Activated CD4-positive, alpha-beta T cell treated with anti-CD3 and anti-CD28 coated beads, Interleukin-10, Interleukin-2, amounts not matched to agents 100 ng/mL and 50 ng/mL, durations not matched to agents 16 hours and 8 hours (primary cell): ENCODE measurements around the gene MAP3K20.
A peak's percentile ranks its signal among the peaks of the same experiment; 100 is the strongest.
"Not testable (repeated sequence)": the region's sequence is repeated elsewhere in the genome, so short reads cannot be mapped to it uniquely, and the experiment has no call there.

ENCODE experiments used
- DNase-seq: peaks from one replicate; pipeline ENCODE4 v3.0.0-alpha.2; 2020

MAP3K20 gene

DNA sequence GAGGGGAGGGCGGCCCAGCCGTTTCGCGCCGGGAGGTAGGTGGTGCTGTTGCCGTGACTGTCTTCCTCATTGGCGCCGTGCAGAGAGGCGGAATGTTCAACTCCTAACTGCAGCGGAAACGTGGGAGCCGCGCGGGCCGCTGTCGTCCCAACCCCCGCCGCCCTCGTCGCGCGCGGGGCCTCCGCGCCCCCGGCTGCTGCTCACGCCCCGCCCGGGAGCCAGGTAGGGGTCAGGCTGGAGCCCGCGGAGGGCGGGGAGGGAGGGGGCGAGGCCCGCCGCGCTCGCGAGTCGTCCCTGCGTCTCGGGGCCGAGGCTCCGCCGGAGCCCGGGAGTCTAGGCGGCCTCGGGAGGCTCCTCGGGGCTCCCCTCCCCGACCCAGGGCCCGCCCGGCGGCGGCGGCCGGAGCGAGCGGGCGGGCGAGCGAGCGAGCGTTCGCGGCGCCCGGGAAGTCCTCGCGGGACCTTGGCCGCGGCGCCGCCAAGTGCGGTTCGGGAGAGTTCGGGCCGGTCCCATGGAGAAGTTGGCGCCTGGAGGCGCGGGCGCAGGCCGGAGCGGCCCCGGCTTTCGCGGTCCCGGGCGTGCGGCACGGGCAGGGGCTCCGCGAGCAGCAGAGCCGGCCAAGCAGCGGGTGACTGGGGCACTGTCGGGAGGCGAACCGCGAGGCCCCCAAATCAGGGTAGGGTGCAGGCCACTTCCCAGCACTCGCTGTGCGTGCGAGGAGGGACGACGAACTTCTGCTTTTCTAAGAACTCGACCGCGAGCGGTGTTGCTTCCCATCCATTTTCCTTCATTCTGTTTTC lies at the start of gene MAP3K20:
MAP3K20 (plus strand) TSS at position 66 of the 800 bp plus-strand sequence. CDS start 15,186 bp downstream, outside the sequence.
- peak; percentile 67 for DNase-seq

DNA sequence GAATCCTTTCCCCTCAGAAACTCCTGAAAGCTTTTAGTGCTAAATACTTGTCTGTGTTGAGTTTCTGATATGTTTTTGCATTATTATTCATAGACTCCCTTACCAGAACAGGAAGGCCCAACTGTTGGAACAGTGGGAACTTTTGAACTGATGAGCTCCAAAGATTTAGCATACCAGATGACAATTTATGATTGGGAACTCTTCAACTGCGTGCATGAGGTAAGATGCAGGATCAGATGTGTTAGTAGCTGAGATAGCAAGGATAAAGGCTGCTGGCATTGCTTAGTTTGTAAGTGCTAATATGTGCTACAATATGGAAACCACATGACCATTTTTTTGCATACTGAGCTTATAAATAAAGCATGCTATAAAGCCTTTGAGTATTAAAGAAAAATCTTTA lies 49.2 kb upstream of the MAP3K20 start:
- DNase-seq, result no peak

DNA sequence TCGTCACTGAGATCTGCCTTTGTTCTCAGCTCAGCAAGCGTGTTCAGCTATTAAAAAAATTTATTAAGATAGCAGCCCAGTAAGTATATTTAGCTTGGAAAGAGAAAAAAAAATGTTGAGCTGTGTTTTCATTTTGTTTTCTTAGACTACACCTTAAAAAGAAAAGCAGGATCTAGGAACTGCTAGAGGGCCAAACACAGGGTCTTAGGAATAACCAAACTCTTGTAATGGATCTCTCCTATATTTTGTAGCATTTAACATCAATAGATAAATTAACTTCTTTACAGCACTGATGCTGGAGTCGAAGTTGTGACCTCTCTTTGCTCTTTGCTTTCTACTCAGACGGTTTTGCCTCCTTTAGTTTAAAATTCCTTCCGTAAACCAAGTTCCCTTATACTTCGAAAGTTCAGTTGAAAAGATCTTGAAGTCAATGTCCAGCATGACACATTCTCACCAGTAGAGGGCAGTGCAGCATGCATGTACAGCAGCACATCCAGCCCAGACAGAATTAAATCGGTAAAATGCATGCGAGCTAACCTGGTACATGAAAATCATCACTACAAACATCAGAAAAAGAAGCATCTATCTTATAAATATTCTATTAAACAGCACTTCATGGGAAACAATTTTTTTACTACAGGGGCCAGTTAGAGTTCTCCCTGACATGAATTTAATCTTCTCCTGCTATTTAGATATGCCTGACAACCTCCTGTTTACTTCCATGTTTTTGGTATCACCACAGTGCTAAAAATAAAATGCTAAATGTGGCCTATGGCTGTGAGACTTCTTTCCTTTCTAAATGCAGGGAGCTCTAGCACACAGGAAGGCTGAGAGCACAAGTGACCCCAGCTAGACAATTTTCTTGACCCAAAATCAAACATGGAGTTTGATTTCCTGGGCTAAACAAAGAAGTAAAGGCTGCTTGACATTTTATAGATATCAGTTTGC lies 48.2 kb upstream of the MAP3K20 start:
- DNase-seq, result peak; percentile 84

DNA sequence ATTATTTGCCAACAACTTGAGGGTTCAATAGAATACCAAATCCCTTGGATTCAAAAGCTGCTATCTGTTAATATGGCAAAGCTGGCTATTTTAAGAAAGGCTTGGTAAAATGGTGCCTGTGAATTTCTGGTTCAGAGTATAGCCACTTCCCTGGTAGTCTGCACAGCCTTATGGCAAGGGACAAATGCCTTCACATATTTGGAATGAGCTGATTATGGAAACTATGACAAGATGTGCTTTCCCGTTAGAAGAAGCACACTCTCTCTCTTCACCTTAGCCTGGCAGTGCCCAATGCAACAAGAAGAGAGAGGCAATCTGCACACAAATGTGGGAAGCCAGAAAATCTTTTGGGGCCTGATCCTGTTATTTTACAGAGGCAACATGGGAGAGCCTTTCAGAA lies 47.5 kb upstream of the MAP3K20 start:
- no peak for DNase-seq

DNA sequence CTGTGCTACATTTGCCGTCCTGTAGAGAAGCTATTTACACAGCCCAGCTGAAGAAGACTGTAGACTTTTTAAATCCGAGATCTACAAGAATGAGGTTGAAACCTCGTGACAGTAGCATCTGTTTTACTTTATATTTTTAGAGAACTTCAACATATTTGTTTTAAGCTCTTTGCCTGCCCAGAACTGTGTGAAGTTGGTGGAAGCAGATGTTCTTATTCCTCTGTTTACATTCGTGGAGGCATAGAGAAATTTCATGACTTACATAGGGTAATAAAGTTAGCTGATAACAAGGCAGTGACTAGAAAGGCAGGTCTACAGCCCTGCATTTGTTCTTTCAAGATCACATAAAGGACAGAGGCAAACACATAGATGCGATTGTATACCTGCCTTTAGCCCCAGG lies 47.0 kb upstream of the MAP3K20 start:
- DNase-seq, result no peak

DNA sequence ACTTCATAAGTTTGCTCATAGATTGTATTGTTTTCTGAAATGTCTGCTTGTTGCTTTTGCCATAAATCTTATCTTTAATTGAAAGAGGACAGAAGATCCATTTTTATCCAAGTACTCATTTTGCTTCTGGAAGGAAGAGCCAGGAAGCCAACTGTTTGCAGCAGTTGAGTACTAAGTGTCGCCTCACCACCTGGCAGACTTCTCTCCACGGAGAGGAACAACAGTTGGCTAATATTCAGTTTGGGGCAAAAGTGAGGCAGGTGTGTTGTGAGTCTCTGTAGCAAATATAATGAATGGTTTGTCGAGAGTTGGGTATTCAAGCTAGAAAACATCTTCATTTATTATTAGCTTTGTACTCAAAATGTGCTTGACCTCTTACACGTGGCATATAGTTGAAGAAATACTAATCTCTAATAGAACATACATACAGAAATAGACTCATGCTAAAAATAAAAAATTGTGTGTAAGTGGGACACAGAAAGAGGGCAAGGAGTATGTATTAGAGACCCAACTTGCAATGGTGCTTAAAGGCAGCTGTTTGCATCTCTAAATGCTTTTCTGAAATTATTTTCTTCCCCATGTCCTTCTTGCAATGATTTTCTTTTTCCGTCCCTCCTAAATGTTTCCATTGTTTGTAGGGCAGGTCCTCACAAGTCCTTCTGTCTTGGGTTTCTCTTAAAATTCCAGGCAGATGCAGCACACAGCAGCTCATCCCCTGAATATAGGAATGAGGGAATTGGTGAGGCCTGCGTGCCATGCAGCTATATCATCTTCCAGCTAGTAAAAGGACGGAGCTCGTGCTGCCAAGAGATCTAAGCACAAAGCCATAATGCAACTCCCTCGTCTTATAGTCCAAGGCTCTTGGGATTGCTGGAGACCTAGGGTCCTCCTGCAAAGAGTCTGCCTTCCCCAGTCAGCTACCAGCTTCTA lies 44.8 kb upstream of the MAP3K20 start:
- DNase-seq, result no peak

DNA sequence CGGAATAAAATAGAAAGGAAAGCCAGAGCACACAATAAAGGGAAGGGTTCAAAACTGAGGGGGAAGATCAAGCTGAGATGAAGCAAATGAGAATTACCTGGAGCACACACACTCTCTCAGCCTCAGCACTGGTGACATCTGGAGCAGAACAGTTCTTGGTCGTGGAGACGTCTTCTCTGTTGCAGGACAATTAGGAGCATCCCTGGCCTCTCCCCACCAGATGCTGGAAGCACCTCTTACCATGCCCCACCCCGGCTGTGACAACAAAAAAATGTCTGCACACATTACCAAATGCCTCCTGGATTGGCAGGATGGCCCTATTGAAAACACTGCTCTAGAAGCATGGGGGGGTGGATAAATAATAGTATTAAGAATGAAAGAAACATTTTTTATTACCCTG lies 43.6 kb upstream of the MAP3K20 start:
- DNase-seq, result no peak

DNA sequence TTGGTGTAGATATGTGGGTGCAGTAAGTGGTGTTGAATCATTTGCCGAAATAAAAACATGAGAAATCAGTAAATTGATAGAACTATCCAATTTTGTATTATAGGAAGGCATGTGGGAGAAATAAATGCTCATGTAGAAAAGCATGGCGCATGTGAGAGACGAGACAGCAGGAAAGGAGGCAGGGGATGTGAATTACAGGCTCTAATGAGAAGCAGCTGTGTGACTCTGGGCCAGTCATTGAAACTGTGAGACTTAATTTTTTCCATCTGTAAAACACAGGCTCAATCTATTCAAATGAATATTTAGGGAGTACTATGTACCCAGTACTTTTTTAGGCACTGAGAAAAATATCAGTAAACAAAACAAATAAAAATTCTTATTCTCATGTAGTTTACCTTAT lies 42.6 kb upstream of the MAP3K20 start:
- DNase-seq, result no peak

DNA sequence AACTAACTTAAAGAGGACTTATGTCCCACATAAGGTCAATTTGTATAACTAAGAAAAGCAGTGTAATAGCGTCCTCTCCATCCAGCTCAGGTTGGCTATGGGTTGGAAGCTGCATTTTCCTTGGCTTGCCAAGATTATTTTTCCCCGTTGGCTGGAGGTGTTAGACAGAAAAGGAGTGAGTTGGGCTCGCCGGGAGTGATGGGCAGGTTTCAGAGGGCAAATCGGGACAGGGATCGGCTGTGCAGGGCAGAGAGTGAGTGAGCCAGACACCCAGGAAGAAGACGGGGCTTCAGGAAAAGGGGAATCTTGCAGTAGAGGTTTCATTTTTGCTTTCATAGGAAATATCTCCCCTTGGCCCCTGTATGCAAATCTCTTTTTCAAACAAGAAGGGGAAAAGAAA lies 41.5 kb upstream of the MAP3K20 start:
- DNase-seq, result no peak

DNA sequence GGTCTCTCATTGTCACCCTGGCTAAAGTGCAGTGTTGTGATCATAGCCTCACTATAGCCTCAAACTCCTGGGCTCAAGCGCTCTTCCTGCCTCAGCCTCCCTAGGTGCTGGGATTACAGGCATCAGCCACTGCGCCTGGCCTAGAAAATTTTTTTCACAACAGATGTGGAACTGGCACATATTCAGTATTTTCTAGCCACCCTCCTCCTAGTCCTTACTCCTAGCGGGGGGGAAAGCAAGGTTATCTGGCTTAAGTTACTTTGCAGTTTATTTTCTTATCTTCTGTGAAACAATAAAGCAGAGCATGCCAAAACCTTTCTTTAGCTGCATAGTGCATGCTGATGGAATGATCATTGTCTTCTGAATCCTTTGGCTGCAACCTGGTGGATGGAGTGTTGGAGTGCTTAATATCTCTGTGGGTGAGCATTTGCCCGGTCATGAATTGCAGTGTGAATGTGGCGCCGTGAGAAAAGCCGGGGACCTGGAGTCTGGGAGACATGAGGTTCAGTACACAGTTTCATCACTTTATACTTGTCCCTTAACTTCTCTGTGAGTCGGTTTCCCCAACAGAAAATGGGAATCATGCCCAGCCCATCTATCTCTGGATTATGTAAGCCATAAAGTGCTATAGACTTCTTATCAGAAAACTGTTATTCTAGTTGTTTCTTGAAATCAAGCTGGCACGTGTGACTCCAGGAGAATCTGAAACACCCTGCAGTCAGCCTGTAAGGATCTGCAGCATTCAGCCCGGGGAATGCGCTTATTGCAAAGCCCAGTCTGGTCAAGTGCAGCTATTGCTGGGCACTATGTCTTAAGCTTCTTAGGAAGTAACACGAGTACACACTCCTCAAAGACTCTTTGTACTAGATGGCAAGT lies 38.2 kb upstream of the MAP3K20 start:
- no peak for DNase-seq

DNA sequence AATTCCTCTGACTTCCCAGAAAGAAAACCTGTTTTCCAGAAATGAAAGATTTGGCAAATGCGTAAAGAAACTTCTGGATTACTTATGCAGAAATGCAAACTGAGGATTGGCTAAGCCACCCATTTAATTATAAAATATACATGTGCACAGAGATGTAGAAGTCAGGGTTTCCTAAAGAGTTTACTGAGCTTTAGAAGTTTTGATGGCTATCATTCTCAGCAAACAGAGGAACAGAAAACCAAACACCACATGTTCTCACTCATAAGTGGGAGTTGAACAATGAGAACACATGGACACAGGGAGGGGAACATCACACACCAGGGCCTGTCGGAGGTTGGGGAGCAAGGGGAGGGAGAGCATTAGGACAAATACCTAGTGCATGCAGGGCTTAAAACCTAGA lies 37.4 kb upstream of the MAP3K20 start:
- DNase-seq, result not testable (repeated sequence)

DNA sequence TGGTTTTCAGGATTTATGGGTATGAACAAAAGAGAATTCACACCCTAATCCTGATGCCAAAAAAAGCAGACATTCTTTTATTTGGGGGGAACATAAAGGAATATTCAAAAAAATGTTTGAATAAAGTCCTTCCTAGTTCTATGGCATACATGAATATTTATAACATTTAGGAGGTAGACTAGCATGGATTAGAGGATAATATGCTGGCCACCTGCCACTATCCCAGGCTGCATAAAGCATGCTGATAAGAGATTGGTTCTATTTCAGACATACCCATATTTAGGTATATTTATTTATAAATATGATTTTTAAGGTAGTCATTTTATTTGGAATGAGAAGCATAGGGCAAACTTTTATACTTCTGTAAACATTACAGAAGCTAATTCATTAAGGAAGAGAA lies 34.9 kb upstream of the MAP3K20 start:
- DNase-seq, result no peak

DNA sequence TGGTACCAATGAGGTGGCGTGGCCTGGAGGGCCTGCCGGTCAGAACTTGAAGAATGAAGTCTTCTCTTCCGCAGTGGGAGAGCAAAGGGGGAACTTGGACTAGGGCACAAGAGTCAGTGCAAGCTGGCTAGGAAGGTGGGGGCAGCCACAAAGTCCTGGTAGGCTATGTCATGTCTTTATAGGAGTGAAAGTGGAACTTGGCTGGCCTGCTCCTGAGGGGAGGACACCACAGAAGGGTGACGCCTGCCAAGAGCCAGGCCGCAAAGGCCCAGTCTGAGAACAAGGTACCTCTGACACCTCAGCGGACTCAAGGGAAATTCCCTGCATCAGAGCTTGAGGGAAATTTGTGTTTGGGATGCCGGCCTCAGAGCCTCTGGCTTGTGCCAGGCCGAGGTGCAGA lies 32.2 kb upstream of the MAP3K20 start:
- DNase-seq, result no peak

DNA sequence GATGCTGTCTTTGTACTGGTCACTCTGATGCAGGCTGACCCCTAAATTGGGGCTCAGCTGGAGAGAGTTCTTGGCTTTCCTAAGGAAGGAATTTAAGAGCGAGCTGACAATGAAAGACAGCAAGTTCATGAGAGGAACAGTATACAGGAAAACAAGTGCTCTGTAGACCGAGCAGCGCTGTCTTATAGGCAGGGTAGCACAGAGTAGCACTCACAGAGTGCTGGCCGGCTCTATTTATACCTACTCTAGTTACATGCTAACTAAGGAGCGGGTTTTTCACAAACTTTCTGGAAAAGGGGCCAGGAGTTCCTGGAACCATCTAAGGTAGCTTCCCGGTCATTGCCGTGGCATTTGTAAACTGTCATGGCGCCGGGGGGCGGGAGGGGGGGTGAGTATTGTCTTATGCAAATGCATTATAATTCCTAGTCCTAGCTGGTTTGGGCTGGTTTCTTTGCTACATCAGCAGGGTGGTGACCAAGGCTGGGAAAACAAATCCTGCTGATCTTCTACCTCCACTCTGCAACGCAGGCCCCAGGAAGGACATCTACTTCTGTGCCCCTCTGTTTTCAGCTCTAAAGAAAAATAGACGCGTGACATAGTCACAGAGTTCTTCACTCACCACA lies 31.6 kb upstream of the MAP3K20 start:
- DNase-seq, result no peak

DNA sequence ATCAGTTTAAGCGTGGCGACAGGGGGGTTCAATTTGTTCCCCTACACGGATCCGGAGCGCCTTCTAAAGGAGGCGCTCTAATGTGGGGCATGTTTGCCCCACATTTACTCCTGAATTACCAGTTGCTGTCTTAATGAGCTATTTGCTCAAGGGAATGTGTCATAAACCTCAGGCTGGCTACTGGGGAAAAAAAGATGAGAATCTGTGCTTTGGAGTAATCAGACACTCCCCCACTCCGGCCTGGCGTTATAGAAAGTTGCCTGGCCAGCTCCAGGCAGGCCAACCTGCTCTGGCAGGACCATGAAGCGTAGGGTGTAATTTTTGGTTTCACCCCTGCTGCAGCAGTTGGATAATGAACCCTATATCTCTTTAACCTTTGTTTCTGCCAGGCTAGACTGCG lies 31.0 kb upstream of the MAP3K20 start:
- no peak for DNase-seq

DNA sequence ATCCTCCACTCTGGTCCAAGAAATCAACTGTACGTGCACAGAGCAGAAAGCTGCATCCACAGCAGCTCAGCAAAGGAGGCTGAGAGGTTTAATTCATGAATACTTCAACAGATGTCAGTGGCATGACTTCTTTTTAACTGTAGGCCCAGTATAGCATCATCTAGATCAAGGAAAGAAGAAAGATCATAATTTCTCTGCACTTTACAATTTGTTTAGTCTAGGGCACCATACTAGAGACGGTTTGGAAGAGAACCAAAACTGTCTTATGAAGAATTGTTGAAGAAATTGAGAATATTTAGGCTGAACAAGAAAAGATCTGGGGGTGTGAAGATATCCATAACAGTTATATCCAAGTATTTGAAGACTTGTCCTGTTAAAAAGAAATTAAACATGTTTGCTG lies 30.5 kb upstream of the MAP3K20 start:
- DNase-seq, result no peak

DNA sequence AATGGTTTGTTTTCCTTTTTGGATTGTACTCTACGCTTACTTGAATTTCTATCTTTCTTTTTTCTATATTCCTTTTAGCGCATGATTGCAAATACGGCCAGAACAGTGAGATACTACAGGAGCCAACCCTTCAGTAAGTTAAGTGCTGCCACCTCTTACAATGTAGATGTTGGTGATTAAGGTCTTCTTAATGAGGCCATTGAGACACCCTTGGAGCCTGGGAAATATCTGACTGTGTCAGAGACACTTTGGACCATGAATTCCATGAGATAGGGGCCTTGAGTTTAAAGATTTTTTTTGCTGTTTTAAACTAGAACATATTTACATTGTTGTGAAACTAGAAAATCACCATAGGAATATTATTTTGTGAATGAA lies 27.1 kb upstream of the MAP3K20 start:
- DNase-seq, result no peak

DNA sequence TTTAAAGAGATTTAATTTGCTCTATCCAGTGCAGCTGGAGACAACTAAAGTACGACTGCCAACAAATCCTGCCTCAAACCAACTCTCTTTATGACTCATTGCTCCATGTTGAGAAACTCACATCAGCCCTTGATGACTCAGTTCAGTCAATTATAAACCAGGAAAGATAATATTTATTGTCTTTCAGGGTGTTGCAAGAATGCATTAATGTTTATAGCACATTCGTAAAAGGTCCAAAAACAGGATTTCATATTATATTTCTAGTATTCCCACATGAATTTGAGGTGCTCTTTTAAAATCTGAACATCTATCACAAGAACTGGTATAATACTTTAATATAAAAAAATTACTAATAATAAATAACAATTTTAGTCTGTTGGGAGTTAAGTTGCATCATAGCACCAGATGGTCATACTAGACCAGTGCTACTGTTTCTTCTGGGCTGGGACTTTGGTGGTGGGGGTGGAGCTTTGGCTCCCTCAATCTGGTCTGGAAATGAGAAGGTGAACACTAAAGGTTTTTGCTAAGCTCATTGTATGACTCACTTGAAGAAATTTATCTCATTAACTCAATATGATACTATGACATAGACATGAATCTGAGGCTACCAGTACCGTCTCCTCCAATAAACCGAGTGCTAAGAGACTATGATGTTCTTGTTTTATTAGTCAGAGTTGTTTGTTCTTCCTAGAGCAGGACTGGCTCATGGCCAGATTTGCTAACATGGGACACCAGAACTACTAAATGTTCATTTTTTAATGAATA lies 26.6 kb upstream of the MAP3K20 start:
- peak; percentile 90 for DNase-seq

DNA sequence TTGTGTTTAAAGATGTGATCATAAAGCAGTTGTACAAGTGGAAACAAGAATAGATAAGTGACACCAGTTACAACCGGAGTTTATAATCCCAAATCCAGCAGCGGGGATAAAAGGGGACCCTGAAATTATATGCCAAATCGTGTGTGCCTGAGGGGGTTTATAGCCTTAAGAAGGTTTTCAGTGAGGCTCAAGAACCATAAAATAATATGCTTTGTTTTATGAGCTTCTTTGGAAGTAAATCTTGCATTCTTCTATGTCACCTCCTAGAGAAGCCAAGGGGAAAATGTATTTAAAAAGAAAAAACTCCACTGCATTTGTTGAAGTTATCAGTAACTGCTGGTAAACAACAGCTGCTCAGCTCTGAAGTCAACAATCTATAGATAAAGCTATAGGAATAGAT lies 25.8 kb upstream of the MAP3K20 start:
- DNase-seq, result no peak

DNA sequence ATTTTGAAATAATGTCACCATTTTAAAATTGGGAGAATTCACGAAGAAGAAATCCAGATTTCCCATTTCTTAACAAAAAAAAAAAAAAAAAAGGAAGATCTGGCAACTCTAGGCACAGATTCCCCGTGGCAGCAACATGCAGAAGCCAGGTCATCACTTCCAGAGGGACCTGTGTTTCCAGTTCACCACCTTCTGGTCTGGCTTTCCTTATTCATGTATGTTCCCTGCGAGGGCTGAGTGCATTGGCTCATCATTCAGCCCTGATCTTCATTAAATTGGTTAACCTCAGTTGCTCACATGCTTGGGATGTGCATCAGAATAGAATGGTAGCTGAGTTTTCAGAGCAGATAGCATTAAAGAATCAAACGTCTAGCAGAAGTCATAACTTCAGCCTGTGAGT lies 25.0 kb upstream of the MAP3K20 start:
- DNase-seq, result no peak
